H1 (cell line): ENCODE data around the gene NUCB1. TPM values are rescaled to one million over a fixed set of nuclear protein-coding genes. Genes with fewer than 3 reads are reported as not detected.

Source experiments
- CTCF ChIA-PET: fragments of 300-600 bp; sonication (Branson Sonifier 250); formaldehyde crosslinking; loops from one replicate; lab custom pipeline; 2021; ENCODE audit not compliant: partially characterized antibody; lab: Charles Lee
- POLR2A ChIA-PET: fragments of 300-600 bp; sonication (Branson Sonifier 250); formaldehyde crosslinking; loops from one replicate; lab custom pipeline; 2021; ENCODE audit warnings: inconsistent platforms; ENCODE audit not compliant: partially characterized antibody; lab: Charles Lee
- DNase-seq, 2 experiments: peaks; one replicate each; pipeline versions ENCODE4 v3.0.0 to v3.0.0-alpha.2; 2010 to 2022; ENCODE audit warnings: low spot score in 2 of 2, low read depth in 1 of 2, mixed read lengths in 1 of 2
- FAIRE-seq: peaks from 2 replicates; lab custom pipeline; 2011; peaks lifted over from hg19 to GRCh38; lab: Jason Lieb, UNC
- H2AFZ ChIP-seq: 2 replicates; pipeline ENCODE4 v1.8.1; 2012; ENCODE audit warnings: low read length, inconsistent platforms
- H2AK5ac ChIP-seq: 2 replicates; pipeline ENCODE4 v1.6.1; 2013; ENCODE audit warnings: low read depth, low read length
- H2BK120ac ChIP-seq: replicated peaks from 2 replicates; pipeline ENCODE3; 2013; ENCODE audit warnings: low read depth, low read length, inconsistent platforms
- H2BK12ac ChIP-seq: 2 replicates; pipeline ENCODE4 v1.6.1; 2013; ENCODE audit warnings: low read depth, low read length
- H2BK15ac ChIP-seq: 2 replicates; pipeline ENCODE4 v1.6.1; 2013; ENCODE audit warnings: low read length
- H2BK20ac ChIP-seq: 2 replicates; pipeline ENCODE4 v1.6.1; 2013; ENCODE audit warnings: low read length
- H2BK5ac ChIP-seq: 2 replicates; pipeline ENCODE4 v1.6.1; 2013; ENCODE audit warnings: low read depth, low read length
- H3K14ac ChIP-seq: 2 replicates; pipeline ENCODE4 v1.6.1; 2013; ENCODE audit warnings: inconsistent platforms; ENCODE audit not compliant: insufficient read length
- H3K18ac ChIP-seq: 2 replicates; pipeline ENCODE4 v1.6.1; 2013; ENCODE audit warnings: low read length; ENCODE audit errors: extremely low read depth
- H3K23ac ChIP-seq: 2 replicates; pipeline ENCODE4 v1.6.1; 2013; ENCODE audit warnings: inconsistent platforms; ENCODE audit not compliant: insufficient read length
- H3K23me2 ChIP-seq: 2 replicates; pipeline ENCODE4 v1.6.1; 2013; ENCODE audit warnings: low read depth, low read length
- H3K27ac ChIP-seq: 2 replicates; pipeline ENCODE4 v1.6.1; 2011; ENCODE audit warnings: low read depth, low read length, inconsistent platforms
- H3K27me3 ChIP-seq, 4 experiments: replicated peaks in 1 of 4; 1 replicate in 1 of 4; 2 replicates in 3 of 4; pipeline versions ENCODE4 v1.6.1 to v1.8.1; 2011 to 2013; ENCODE audit warnings: low read length in 3 of 4, mild to moderate bottlenecking in 3 of 4, inconsistent platforms in 2 of 4, mixed read lengths in 2 of 4, moderate library complexity in 1 of 4; ENCODE audit not compliant: control insufficient read depth in 3 of 4, insufficient read depth in 3 of 4; ENCODE audit errors: extremely low read depth in 1 of 4
- H3K36me3 ChIP-seq, 4 experiments: 2 replicates each; pipeline versions ENCODE4 v1.6.1 to v1.8.1; 2011 to 2013; ENCODE audit warnings: mild to moderate bottlenecking in 4 of 4, low read length in 3 of 4, moderate library complexity in 2 of 4, control low read depth in 1 of 4, inconsistent platforms in 1 of 4; ENCODE audit not compliant: insufficient read depth in 4 of 4, control insufficient read depth in 2 of 4
- H3K4ac ChIP-seq: replicated peaks from 2 replicates; pipeline ENCODE3; 2013; ENCODE audit warnings: low read length, low read depth, mixed read lengths, inconsistent platforms; ENCODE audit not compliant: insufficient read length
- H3K4me1 ChIP-seq, 4 experiments: replicated peaks in 1 of 4; 1 replicate in 1 of 4; 2 replicates in 3 of 4; pipeline versions ENCODE4 v1.6.1 to v1.8.1; 2011 to 2013; ENCODE audit warnings: low read length in 3 of 4, inconsistent platforms in 2 of 4, mixed read lengths in 1 of 4; ENCODE audit not compliant: insufficient read depth in 4 of 4, control insufficient read depth in 3 of 4
- H3K4me2 ChIP-seq, 2 experiments: 2 replicates each; pipeline versions ENCODE4 v1.6.1 to v1.8.1; 2011 to 2013; ENCODE audit warnings: low read depth in 2 of 2, low read length in 2 of 2, control low read depth in 1 of 2, inconsistent platforms in 1 of 2, mild to moderate bottlenecking in 1 of 2; ENCODE audit not compliant: insufficient read depth in 1 of 2
- H3K4me3 ChIP-seq, 4 experiments: fragments of 200-600, 300-600 bp in 1 of 4; sonication (generic), shearing (Covaris generic), sonication (Bioruptor Twin) in 1 of 4; 2 replicates each; pipeline versions ENCODE4 v1.5.1 to v1.8.1; 2011 to 2016; ENCODE audit warnings: low read length in 4 of 4, low read depth in 3 of 4, control low read depth in 2 of 4, inconsistent platforms in 2 of 4, mild to moderate bottlenecking in 2 of 4, mixed read lengths in 1 of 4, moderate library complexity in 1 of 4; ENCODE audit not compliant: insufficient read depth in 2 of 4; ENCODE audit errors: extremely low read depth in 1 of 4
- H3K56ac ChIP-seq: replicated peaks from 2 replicates; pipeline ENCODE3; 2013; ENCODE audit warnings: low read depth, mild to moderate bottlenecking, mixed read lengths, low read length, inconsistent platforms; ENCODE audit not compliant: insufficient read length
- H3K79me1 ChIP-seq: 2 replicates; pipeline ENCODE4 v1.6.1; 2013; ENCODE audit warnings: low read depth, low read length, control low read depth
- H3K79me2 ChIP-seq, 2 experiments: 2 replicates each; pipeline versions ENCODE4 v1.6.1 to v1.8.1; 2012 to 2013; ENCODE audit warnings: low read length in 2 of 2, mild to moderate bottlenecking in 2 of 2, inconsistent platforms in 1 of 2; ENCODE audit not compliant: insufficient read depth in 2 of 2, control insufficient read depth in 1 of 2
- H3K9ac ChIP-seq, 4 experiments: replicated peaks in 1 of 4; 1 replicate in 1 of 4; 2 replicates in 3 of 4; pipeline versions ENCODE4 v1.6.1 to v1.8.1; 2011 to 2013; ENCODE audit warnings: low read depth in 3 of 4, low read length in 3 of 4, control low read depth in 2 of 4, mild to moderate bottlenecking in 2 of 4, moderate library complexity in 2 of 4, inconsistent platforms in 1 of 4; ENCODE audit errors: extremely low read depth in 1 of 4
- H3K9me3 ChIP-seq, 2 experiments: 2 replicates each; pipeline versions ENCODE4 v1.6.1 to v1.8.1; 2012 to 2013; ENCODE audit warnings: mild to moderate bottlenecking in 2 of 2, moderate library complexity in 2 of 2, control low read depth in 1 of 2, inconsistent platforms in 1 of 2, low read depth in 1 of 2, low read length in 1 of 2, mixed read lengths in 1 of 2; ENCODE audit not compliant: insufficient read depth in 2 of 2
- H4K20me1 ChIP-seq, 2 experiments: replicated peaks in 1 of 2; 2 replicates each; pipeline versions ENCODE3 to v1.8.1; 2011 to 2013; ENCODE audit warnings: inconsistent platforms in 2 of 2, low read length in 2 of 2, mild to moderate bottlenecking in 1 of 2; ENCODE audit not compliant: insufficient read depth in 2 of 2, control insufficient read depth in 1 of 2
- H4K5ac ChIP-seq: 2 replicates; pipeline ENCODE4 v1.6.1; 2013; ENCODE audit warnings: low read length, low read depth, mixed read lengths, inconsistent platforms; ENCODE audit not compliant: insufficient read length
- H4K8ac ChIP-seq: 2 replicates; pipeline ENCODE4 v1.8.0; 2013; ENCODE audit warnings: mild to moderate bottlenecking, moderate library complexity, low read length, inconsistent platforms; ENCODE audit not compliant: insufficient read depth; ENCODE audit errors: extremely low read depth
- H4K91ac ChIP-seq: replicated peaks from 2 replicates; pipeline ENCODE3; 2013; ENCODE audit warnings: low read length, mixed read lengths, inconsistent platforms; ENCODE audit not compliant: insufficient read length
- NANOG ChIP-seq: IDR thresholded peaks from 2 replicates; pipeline ENCODE4 v1.6.1; 2011; ENCODE audit warnings: low read length, low read depth, mild to moderate bottlenecking, inconsistent platforms; ENCODE audit not compliant: insufficient read depth, poor library complexity, severe bottlenecking
- WGBS, 2 experiments: shearing (Covaris generic) in 1 of 2; methylation state at CpG; one replicate each; pipeline versions ENCODE4 v1.1.6 to v1.1.7; 2013 to 2015; ENCODE audit warnings: low lambda C conversion rate in 2 of 2, mixed read lengths in 2 of 2, inconsistent platforms in 1 of 2, low coverage in 1 of 2, missing lambda C conversion rate in 1 of 2; ENCODE audit not compliant: insufficient replicate concordance in 2 of 2, insufficient coverage in 1 of 2, insufficient read length in 1 of 2; ENCODE audit errors: extremely low coverage in 1 of 2, missing lambda C conversion rate in 1 of 2; 5-methylcytosine and 5-hydroxymethylcytosine counted together
- polyA plus RNA-seq, 7 experiments: library from polyadenylated mRNA; depleted of rRNA in 3 of 7; stranded (reverse) in 5 of 7; unstranded in 2 of 7; fragments of >200 nt in 5 of 7; fragments of 200-250 nt in 2 of 7; gene quantifications; 1 replicate in 5 of 7; 2 replicates in 1 of 7; 4 replicates in 1 of 7; pipeline versions ENCODE4 v1.2.1 to v1.2.3, GENCODE V29; 2011 to 2013; ENCODE audit warnings: missing spikeins in 2 of 7, mixed read lengths in 2 of 7
- total RNA-seq: library from RNA; stranded (reverse); fragmentation: NEBNext Ultra II Directional; extraction: Animal tissue kit (Norgen Biotek cat#: 25700); gene quantifications from 2 replicates; pipeline ENCODE4 v1.2.1, GENCODE V29; 2021

Gene NUCB1
- total and polyA plus RNA-seq, 2 of the 8 experiments (the other 6 are each of a cell fraction or from before 2014, with no cell fraction given) = 111 to 121 TPM

GRCh38 chr19:48877855-48878195, 22.3 kb upstream of the NUCB1 start:
- 95% methylated on average over 6 of the region's 6 CpGs; no CpG with 5 or more reads in 1 of the 2 experiments for WGBS, 2 experiments
- Histone ChIP-seq H3K9me3 (no peaks in the 10 kb centered on the region), H3K23me2 (no peaks in the 10 kb centered on the region; the same call in 1 of the 2 replicates), H2BK5ac (no peak overlapping the region), H3K27me3 (no peaks in the 10 kb centered on the region), H3K23ac (no peak overlapping the region), H2AK5ac (no peak overlapping the region), H3K27ac (no peak overlapping the region), H4K5ac (no peak overlapping the region), H3K79me2 (peaks cover 7 to 20% of the 10 kb centered on the region in 2 experiments; a peak in 3 of 4 replicates), H3K18ac (no peak overlapping the region), H3K36me3 (peaks cover 13 to 31% (median 21%) of the 10 kb centered on the region in 4 experiments; a peak in 7 of 8 replicates), H3K9ac (no peak overlapping the region), H3K79me1 (peaks cover 9% of the 10 kb centered on the region), H3K4me2 (no peak overlapping the region), H2AFZ (no peak overlapping the region), H4K20me1 (peaks cover 9 to 13% of the 10 kb centered on the region in 2 experiments), H3K4me1 (peaks cover 4 to 14% (median 7%) of the 10 kb centered on the region in 4 experiments; a peak in 6 of 7 replicates), H3K4me3 (no peak overlapping the region), H3K4ac (no peak overlapping the region), H2BK12ac (no peak overlapping the region), H4K8ac (no peak overlapping the region), H2BK120ac (no peak overlapping the region), H4K91ac (no peak overlapping the region), H2BK15ac (no peak overlapping the region), H3K14ac (no peak overlapping the region), H2BK20ac (no peak overlapping the region), H3K56ac (no peak overlapping the region)
- no peak for FAIRE-seq
- no peak for DNase-seq
- ChIA-PET POLR2A (interaction anchor here (1.2 to 6.9 kb wide), 5 partner anchors 10 to 84 kb away, joined by 3 to 75 read pairs (median 7); partner anchors contain the start of gene PLEKHA4), CTCF (interaction anchor here (0.5 to 1.2 kb wide), 3 partner anchors 11 to 225 kb away, joined by 3 read pairs; no protein-coding TSS in a partner anchor)
- no peak for TF ChIP-seq NANOG
